Measurements from ENCODE around the gene RBPJ.
A peak's percentile ranks its signal among the peaks of the same experiment; 100 is the strongest.

The RBPJ gene

GRCh38 chr4:26407476-26407875 lies 86.7 kb downstream of the RBPJ start:
- DNase-seq (ENCODE audit: low read depth, low spot score): no peak
- TF ChIP-seq CTCF (IDR thresholded peaks at IDR 0.05; ENCODE audit: low read depth, low read length): no peak
- in situ Hi-C loops (cut with HindIII; ENCODE audit: low sequenced_read_pairs): no loop called here
- no peak overlapping the region for H3K4me3 ChIP-seq (ENCODE audit: low read depth, low read length)

GRCh38 chr4:26410385-26411293 lies 89.8 kb downstream of the RBPJ start:
- DNase-seq (ENCODE audit: low read depth, low spot score): peak; percentile 72
- in situ Hi-C loops (cut with HindIII; ENCODE audit: low sequenced_read_pairs): no loop called here
- peak; percentile 53 for TF ChIP-seq CTCF (IDR thresholded peaks at IDR 0.05; ENCODE audit: low read depth, low read length)
- H3K4me3 ChIP-seq (ENCODE audit: low read depth, low read length): no peak overlapping the region

- peak; percentile 33 for DNase-seq (ENCODE audit: low read depth, low spot score)
- no peak for TF ChIP-seq CTCF (IDR thresholded peaks at IDR 0.05; ENCODE audit: low read depth, low read length)
- in situ Hi-C loops (cut with HindIII; ENCODE audit: low sequenced_read_pairs): no loop called here
- H3K4me3 ChIP-seq (ENCODE audit: low read depth, low read length): no peak overlapping the region
Observed at GRCh38 chr4:26412381-26413372, 91.9 kb downstream of the RBPJ start.

- DNase-seq (ENCODE audit: low read depth, low spot score): no peak
- no peak for TF ChIP-seq CTCF (IDR thresholded peaks at IDR 0.05; ENCODE audit: low read depth, low read length)
- in situ Hi-C loops (cut with HindIII; ENCODE audit: low sequenced_read_pairs): no loop called here
- no peak overlapping the region for H3K4me3 ChIP-seq (ENCODE audit: low read depth, low read length)
Observed at GRCh38 chr4:26413582-26413981, 92.8 kb downstream of the RBPJ start.

GRCh38 chr4:26418107-26418506 lies 97.3 kb downstream of the RBPJ start:
- no peak overlapping the region for H3K4me3 ChIP-seq (ENCODE audit: low read depth, low read length)
- in situ Hi-C loops (cut with HindIII; ENCODE audit: low sequenced_read_pairs): no loop called here
- TF ChIP-seq CTCF (IDR thresholded peaks at IDR 0.05; ENCODE audit: low read depth, low read length): no peak
- no peak for DNase-seq (ENCODE audit: low read depth, low spot score)

GRCh38 chr4:26418850-26419249 lies 98.0 kb downstream of the RBPJ start:
- H3K4me3 ChIP-seq (ENCODE audit: low read depth, low read length): no peak overlapping the region
- DNase-seq (ENCODE audit: low read depth, low spot score): no peak
- in situ Hi-C loops (cut with HindIII; ENCODE audit: low sequenced_read_pairs): no loop called here
- no peak for TF ChIP-seq CTCF (IDR thresholded peaks at IDR 0.05; ENCODE audit: low read depth, low read length)
